Measurements from ENCODE around the gene NAPB.
"Not testable (repeated sequence)": the region's sequence is repeated elsewhere in the genome, so short reads cannot be mapped to it uniquely, and the experiment has no call there.

NAPB gene

GRCh38 chr20:23367770-23368169, 53.5 kb downstream of the NAPB start:
- DNase-seq (ENCODE audit: low read depth), result no peak

GRCh38 chr20:23366384-23366783, 54.9 kb downstream of the NAPB start:
- DNase-seq (ENCODE audit: low read depth), result no peak

GRCh38 chr20:23365390-23366165, 55.7 kb downstream of the NAPB start:
- no peak for DNase-seq (ENCODE audit: low read depth)

- no peak for DNase-seq (ENCODE audit: low read depth)
Measured at GRCh38 chr20:23363257-23363649, 58.0 kb downstream of the NAPB start.

- DNase-seq (ENCODE audit: low read depth), result peak; percentile 42
Measured at GRCh38 chr20:23362392-23363256, 58.7 kb downstream of the NAPB start.

- DNase-seq (ENCODE audit: low read depth), result peak; percentile 99
Measured at GRCh38 chr20:23361476-23362391, 59.6 kb downstream of the NAPB start, which contains the start of gene GZF1. Gene GZF1, plus strand, starts transcription at chr20:23362182. Its CDS starts 2,202 bp downstream, at chr20:23364384.

GRCh38 chr20:23361119-23361475, 60.2 kb downstream of the NAPB start:
- DNase-seq (ENCODE audit: low read depth), result peak; percentile 15

- DNase-seq (ENCODE audit: low read depth), result no peak
Measured at GRCh38 chr20:23360531-23360930, 60.8 kb downstream of the NAPB start.

GRCh38 chr20:23358923-23359593, 62.2 kb downstream of the NAPB start:
- no peak for DNase-seq (ENCODE audit: low read depth)

- DNase-seq (ENCODE audit: low read depth), result no peak
Measured at GRCh38 chr20:23358563-23358906, 62.8 kb downstream of the NAPB start.

- DNase-seq (ENCODE audit: low read depth), result peak; percentile 100
Measured at GRCh38 chr20:23357767-23358562, 63.3 kb downstream of the NAPB start.

- DNase-seq (ENCODE audit: low read depth), result no peak
Measured at GRCh38 chr20:23356203-23356602, 65.1 kb downstream of the NAPB start.

GRCh38 chr20:23350904-23351838, 70.1 kb downstream of the NAPB start:
- no peak for DNase-seq (ENCODE audit: low read depth)

GRCh38 chr20:23350196-23350903, 70.9 kb downstream of the NAPB start, which contains the start of gene NXT1:
Gene NXT1, plus strand, starts transcription at chr20:23350791. Its CDS starts 3,251 bp downstream, at chr20:23354042.
- DNase-seq (ENCODE audit: low read depth), result peak; percentile 98

GRCh38 chr20:23349338-23350195, 71.7 kb downstream of the NAPB start:
- DNase-seq (ENCODE audit: low read depth), result no peak

- DNase-seq (ENCODE audit: low read depth), result not testable (repeated sequence)
Measured at GRCh38 chr20:23348510-23348909, 72.8 kb downstream of the NAPB start.

- no peak for DNase-seq (ENCODE audit: low read depth)
Measured at GRCh38 chr20:23347791-23348190, 73.5 kb downstream of the NAPB start.

- DNase-seq (ENCODE audit: low read depth), result no peak
Measured at GRCh38 chr20:23346002-23346401, 75.3 kb downstream of the NAPB start.

All from fibroblast of gingiva (primary cell).